GM23248 (cell line): ENCODE results near the gene SLC25A48. TPM values are rescaled to one million over a fixed set of nuclear protein-coding genes. Genes with fewer than 3 reads are reported as not detected.

ENCODE experiments used
- DNase-seq: peaks from one replicate; pipeline ENCODE4 v3.0.0-alpha.2; 2015
- H2AFZ ChIP-seq: fragments of 200-600 bp; sonication (generic); 2 replicates; pipeline ENCODE4 v1.6.1; 2016; ENCODE audit warnings: antibody characterized with exemption
- H3F3A ChIP-seq: fragments of 200-600 bp; sonication (generic); 2 replicates; pipeline ENCODE4 v1.6.1; 2016; ENCODE audit warnings: mild to moderate bottlenecking, antibody characterized with exemption, mixed run types; ENCODE audit not compliant: insufficient read depth
- H3K27ac ChIP-seq: fragments of 200-600 bp; sonication (generic); 2 replicates; pipeline ENCODE4 v1.5.1; 2016; ENCODE audit warnings: mild to moderate bottlenecking
- H3K27me3 ChIP-seq: fragments of 200-600 bp; sonication (generic); replicated peaks from 2 replicates; pipeline ENCODE4 v1.6.1; 2016; ENCODE audit warnings: mild to moderate bottlenecking; ENCODE audit not compliant: insufficient read depth
- H3K36me3 ChIP-seq: fragments of 200-600 bp; sonication (generic); 2 replicates; pipeline ENCODE4 v1.6.1; 2016; ENCODE audit warnings: low read depth, mild to moderate bottlenecking
- H3K4me1 ChIP-seq: fragments of 200-600 bp; sonication (generic); 2 replicates; pipeline ENCODE4 v1.6.1; 2016; ENCODE audit warnings: mild to moderate bottlenecking; ENCODE audit not compliant: insufficient read depth
- H3K4me2 ChIP-seq: fragments of 200-600 bp; sonication (generic); one replicate; pipeline ENCODE4 v1.6.1; 2016; ENCODE audit warnings: mild to moderate bottlenecking; ENCODE audit not compliant: unreplicated experiment
- H3K4me3 ChIP-seq: fragments of 200-600 bp; sonication (generic); 2 replicates; pipeline ENCODE4 v1.5.1; 2016; ENCODE audit warnings: mild to moderate bottlenecking
- H3K79me2 ChIP-seq: fragments of 200-600 bp; sonication (generic); 2 replicates; pipeline ENCODE4 v1.6.1; 2016; ENCODE audit warnings: mild to moderate bottlenecking; ENCODE audit not compliant: insufficient read depth
- H3K9ac ChIP-seq: fragments of 200-600 bp; sonication (generic); 2 replicates; pipeline ENCODE4 v1.6.1; 2016; ENCODE audit warnings: mild to moderate bottlenecking
- H3K9me2 ChIP-seq: fragments of 200-600 bp; sonication (generic); 2 replicates; pipeline ENCODE4 v1.6.1; 2016; ENCODE audit warnings: mixed run types, mild to moderate bottlenecking, moderate library complexity; ENCODE audit not compliant: insufficient read depth
- H3K9me3 ChIP-seq: fragments of 200-600 bp; sonication (generic); one replicate; pipeline ENCODE4 v1.6.1; 2017; ENCODE audit warnings: low read depth
- H4K20me1 ChIP-seq: fragments of 200-600 bp; sonication (generic); 2 replicates; pipeline ENCODE4 v1.6.0; 2016; ENCODE audit not compliant: insufficient read depth
- EZH2 ChIP-seq: fragments of 200-600 bp; sonication (generic); IDR thresholded peaks from 2 replicates; pipeline ENCODE4 v1.6.1; 2018; ENCODE audit warnings: antibody characterized with exemption, mild to moderate bottlenecking; ENCODE audit not compliant: insufficient read depth, poor library complexity, severe bottlenecking
- EZH2phosphoT487 ChIP-seq: fragments of 200-600 bp; sonication (generic); IDR thresholded peaks from 2 replicates; pipeline ENCODE4 v1.6.1; 2018; ENCODE audit warnings: antibody characterized with exemption, moderate library complexity, mild to moderate bottlenecking, low read depth; ENCODE audit not compliant: insufficient read depth
- WGBS, 2 experiments: methylation state at CpG; one replicate each; pipeline ENCODE4 v1.1.6; 2015 to 2017; ENCODE audit warnings: low lambda C conversion rate in 2 of 2, low coverage in 1 of 2; ENCODE audit errors: missing lambda C conversion rate in 2 of 2; 5-methylcytosine and 5-hydroxymethylcytosine counted together
- in situ Hi-C: fragments of 300-500 bp; cut with MboI; formaldehyde crosslinking; loops from 2 replicates; pipeline ENCODE4 v1.15.0; 2020
- polyA plus RNA-seq: library from polyadenylated mRNA; unstranded; fragments of >200 nt; fragmentation: Nextera tagmentation; extraction: Ambion mirVana; gene quantifications from 2 replicates; pipeline ENCODE4 v1.2.1, GENCODE V29; 2016
- total RNA-seq: library from RNA; depleted of rRNA; stranded (reverse); fragments of >200 nt; shearing (Covaris generic); gene quantifications from 2 replicates; pipeline ENCODE4 v1.2.3, GENCODE V29; 2014

SLC25A48 gene
- total and polyA plus RNA-seq, 2 experiments from 2014 or later, result not detected

GRCh38 chr5:135913713-135914626, 79.5 kb downstream of the SLC25A48 start:
- no peak for TF ChIP-seq EZH2phosphoT487
- TF ChIP-seq EZH2, result no peak
- no peak overlapping the region for H3K4me2 ChIP-seq
- no peak overlapping the region for H3K27ac ChIP-seq
- peaks cover 20% of the 10 kb centered on the region for H3F3A ChIP-seq
- no peak overlapping the region for H3K4me3 ChIP-seq
- no peaks in the 10 kb centered on the region for H3K9me3 ChIP-seq
- in situ Hi-C loops, result no loop called here
- no peaks in the 10 kb centered on the region for H3K27me3 ChIP-seq
- no peak overlapping the region for H2AFZ ChIP-seq
- H3K36me3 ChIP-seq, result no peaks in the 10 kb centered on the region
- WGBS, 2 experiments, result 7 to 9% methylated on average over 4 of the region's 4 CpGs
- DNase-seq, result peak; percentile 65
- H3K4me1 ChIP-seq, result peaks cover 16% of the 10 kb centered on the region; the same call in 1 of the 2 replicates
- H3K9ac ChIP-seq, result no peak overlapping the region
- H3K79me2 ChIP-seq, result no peaks in the 10 kb centered on the region
- no peaks in the 10 kb centered on the region for H3K9me2 ChIP-seq
- no peaks in the 10 kb centered on the region for H4K20me1 ChIP-seq

- Histone ChIP-seq H3F3A (peaks cover 20% of the 10 kb centered on the region), H3K9me2 (no peaks in the 10 kb centered on the region), H3K79me2 (no peaks in the 10 kb centered on the region), H3K9ac (no peak overlapping the region), H2AFZ (no peak overlapping the region), H3K4me2 (no peak overlapping the region), H4K20me1 (no peaks in the 10 kb centered on the region), H3K27me3 (no peaks in the 10 kb centered on the region), H3K27ac (no peak overlapping the region), H3K9me3 (no peaks in the 10 kb centered on the region), H3K36me3 (no peaks in the 10 kb centered on the region), H3K4me1 (peaks cover 16% of the 10 kb centered on the region; the same call in 1 of the 2 replicates), H3K4me3 (no peak overlapping the region)
- TF ChIP-seq EZH2, result no peak
- TF ChIP-seq EZH2phosphoT487, result no peak
- DNase-seq, result peak; percentile 45
- in situ Hi-C loops, result no loop called here
- WGBS, 2 experiments, result 64 to 75% methylated on average over 5 of the region's 5 CpGs
Measured at GRCh38 chr5:135915466-135916001, 81.1 kb downstream of the SLC25A48 start.

GRCh38 chr5:135916638-135917263, 82.3 kb downstream of the SLC25A48 start:
- Histone ChIP-seq H3K9me3 (no peaks in the 10 kb centered on the region), H3K9ac (no peak overlapping the region), H3K9me2 (no peaks in the 10 kb centered on the region), H3K27ac (no peak overlapping the region), H3K27me3 (no peaks in the 10 kb centered on the region), H3F3A (peaks cover 30% of the 10 kb centered on the region), H2AFZ (no peak overlapping the region), H3K4me1 (peaks cover 26% of the 10 kb centered on the region; the same call in 1 of the 2 replicates), H3K4me3 (no peak overlapping the region), H3K4me2 (no peak overlapping the region), H3K36me3 (no peaks in the 10 kb centered on the region), H3K79me2 (no peaks in the 10 kb centered on the region), H4K20me1 (no peaks in the 10 kb centered on the region)
- in situ Hi-C loops, result no loop called here
- no peak for TF ChIP-seq EZH2
- TF ChIP-seq EZH2phosphoT487, result no peak
- 55 to 60% methylated on average over 8 of the region's 8 CpGs for WGBS, 2 experiments
- no peak for DNase-seq

- Histone ChIP-seq H3K79me2 (no peaks in the 10 kb centered on the region), H4K20me1 (no peaks in the 10 kb centered on the region), H3K27ac (no peak overlapping the region), H3K4me1 (peaks cover 15% of the 10 kb centered on the region; the same call in 1 of the 2 replicates), H2AFZ (no peak overlapping the region), H3K9me2 (no peaks in the 10 kb centered on the region), H3F3A (peaks cover 12% of the 10 kb centered on the region; the same call in 1 of the 2 replicates), H3K36me3 (no peaks in the 10 kb centered on the region), H3K9me3 (no peaks in the 10 kb centered on the region), H3K4me2 (no peak overlapping the region), H3K4me3 (no peak overlapping the region), H3K27me3 (no peaks in the 10 kb centered on the region; the same call in 1 of the 2 replicates), H3K9ac (no peak overlapping the region)
- no peak for DNase-seq
- in situ Hi-C loops, result no loop called here
- WGBS, 2 experiments, result 78 to 84% methylated on average over 3 of the region's 3 CpGs
- TF ChIP-seq EZH2phosphoT487 (no peak), EZH2 (no peak)
Measured at GRCh38 chr5:135920199-135920598, 85.7 kb downstream of the SLC25A48 start.
